ENCODE results near the gene NR3C2.
"Not testable (repeated sequence)": the region's sequence is repeated elsewhere in the genome, so short reads cannot be mapped to it uniquely, and the experiment has no call there.

The NR3C2 gene

GRCh38 chr4:148369919-148370318, 72.3 kb downstream of the NR3C2 start:
- FAIRE-seq (no peak), DNase-seq (ENCODE audit: low spot score) (no peak)

GRCh38 chr4:148367756-148368155, 74.5 kb downstream of the NR3C2 start:
- FAIRE-seq (no peak), DNase-seq (ENCODE audit: low spot score) (no peak)

GRCh38 chr4:148366251-148366650, 76.0 kb downstream of the NR3C2 start:
- DNase-seq (ENCODE audit: low spot score) (no peak), FAIRE-seq (no peak)

GRCh38 chr4:148364525-148364924, 77.7 kb downstream of the NR3C2 start:
- FAIRE-seq, result no peak
- no peak for DNase-seq (ENCODE audit: low spot score)

- DNase-seq (ENCODE audit: low spot score) (no peak), FAIRE-seq (no peak)
These were observed 82.4 kb downstream of the NR3C2 start for GRCh38 chr4:148359769-148360168.

- DNase-seq (ENCODE audit: low spot score), result no peak
- FAIRE-seq, result no peak
These were observed 86.6 kb downstream of the NR3C2 start for GRCh38 chr4:148355442-148356123.

- FAIRE-seq (no peak), DNase-seq (ENCODE audit: low spot score) (no peak)
These were observed 88.0 kb downstream of the NR3C2 start for GRCh38 chr4:148354186-148354585.

GRCh38 chr4:148353571-148353970, 88.6 kb downstream of the NR3C2 start:
- FAIRE-seq, result no peak

GRCh38 chr4:148349153-148349552, 93.1 kb downstream of the NR3C2 start:
- DNase-seq (ENCODE audit: low spot score), result no peak
- no peak for FAIRE-seq

More at GRCh38 chr4:148353571-148353970, 88.6 kb downstream of the NR3C2 start:
- DNase-seq (ENCODE audit: low spot score), result no peak

GRCh38 chr4:148346657-148347056, 95.6 kb downstream of the NR3C2 start:
- FAIRE-seq, result no peak
- no peak for DNase-seq (ENCODE audit: low spot score)

GRCh38 chr4:148345509-148345908, 96.7 kb downstream of the NR3C2 start:
- no peak for DNase-seq (ENCODE audit: low spot score)

GRCh38 chr4:148344941-148345340, 97.3 kb downstream of the NR3C2 start:
- FAIRE-seq (no peak), DNase-seq (ENCODE audit: low spot score) (no peak)

More at GRCh38 chr4:148345509-148345908, 96.7 kb downstream of the NR3C2 start:
- no peak for FAIRE-seq

GRCh38 chr4:148344352-148344751, 97.9 kb downstream of the NR3C2 start:
- DNase-seq (ENCODE audit: low spot score), result no peak
- FAIRE-seq, result no peak

- FAIRE-seq (no peak), DNase-seq (ENCODE audit: low spot score) (no peak)
These were observed 100.0 kb downstream of the NR3C2 start for GRCh38 chr4:148341980-148342800.

GRCh38 chr4:148335133-148335532, 107.1 kb downstream of the NR3C2 start:
- FAIRE-seq (no peak), DNase-seq (ENCODE audit: low spot score) (no peak)

- FAIRE-seq (no peak), DNase-seq (ENCODE audit: low spot score) (no peak)
These were observed 108.9 kb downstream of the NR3C2 start for GRCh38 chr4:148333265-148333664.

- no peak for FAIRE-seq
These were observed 109.7 kb downstream of the NR3C2 start for GRCh38 chr4:148332486-148332885.

GRCh38 chr4:148330724-148331123, 111.5 kb downstream of the NR3C2 start:
- no peak for FAIRE-seq
- DNase-seq (ENCODE audit: low spot score), result no peak

More at GRCh38 chr4:148332486-148332885, 109.7 kb downstream of the NR3C2 start:
- DNase-seq (ENCODE audit: low spot score), result no peak

- FAIRE-seq, result no peak
- DNase-seq (ENCODE audit: low spot score), result no peak
These were observed 112.1 kb downstream of the NR3C2 start for GRCh38 chr4:148330161-148330560.

GRCh38 chr4:148329751-148330150, 112.5 kb downstream of the NR3C2 start:
- no peak for FAIRE-seq

GRCh38 chr4:148327683-148328082, 114.5 kb downstream of the NR3C2 start:
- FAIRE-seq (no peak), DNase-seq (ENCODE audit: low spot score) (no peak)

More at GRCh38 chr4:148329751-148330150, 112.5 kb downstream of the NR3C2 start:
- DNase-seq (ENCODE audit: low spot score), result no peak

- FAIRE-seq; DNase-seq (ENCODE audit: low spot score): not testable (repeated sequence)
These were observed 118.9 kb downstream of the NR3C2 start for GRCh38 chr4:148323316-148323715.
